BJ (cell line): Measurements from ENCODE around the gene DLK2. TPM values are rescaled to one million over a fixed set of nuclear protein-coding genes. Genes with fewer than 3 reads are reported as not detected.

Experiments
- CTCF ChIA-PET: fragments of 350-600 bp; formaldehyde crosslinking; extraction: SDS; loops from one replicate; lab custom pipeline; 2021; ENCODE audit warnings: antibody characterized with exemption, inconsistent platforms; lab: Yijun Ruan, JAX
- POLR2A ChIA-PET: fragments of 300-600 bp; sonication (Branson Sonifier 250); formaldehyde crosslinking; extraction: SDS; loops from one replicate; lab custom pipeline; 2021; ENCODE audit warnings: antibody characterized with exemption; lab: Charles Lee
- DNase-seq: peaks from one replicate; pipeline ENCODE4 v3.0.0-alpha.2; 2011; ENCODE audit warnings: low read depth
- H3K27me3 ChIP-seq: 2 replicates; pipeline ENCODE4 v1.6.0; 2011; ENCODE audit warnings: low read length; ENCODE audit not compliant: control insufficient read depth, insufficient read depth
- H3K36me3 ChIP-seq: 2 replicates; pipeline ENCODE4 v1.5.1; 2011; ENCODE audit warnings: low read length; ENCODE audit not compliant: control insufficient read depth, insufficient read depth
- H3K4me3 ChIP-seq: 2 replicates; pipeline ENCODE4 v1.5.1; 2011; ENCODE audit warnings: low read depth, mild to moderate bottlenecking, control low read depth, low read length
- polyA plus RNA-seq: library from polyadenylated mRNA; depleted of rRNA; stranded (reverse); fragments of >200 nt; gene quantifications from 2 replicates; pipeline ENCODE4 v1.2.3, GENCODE V29; 2011
- TF ChIP-seq, protein P1 (sequence below): IDR thresholded peaks from 2 replicates; pipeline ENCODE4 v1.5.1; 2011; ENCODE audit warnings: low read depth, mild to moderate bottlenecking, control low read depth, inconsistent platforms, low read length, moderate library complexity; ENCODE audit not compliant: insufficient read depth

Gene DLK2
- polyA plus RNA-seq, 1 experiment: 4.8 TPM

- DNase-seq: no peak
- ChIA-PET POLR2A (interaction anchor here (0.6 to 0.7 kb wide), 3 partner anchors 15 to 469 kb away, joined by 3 to 13 read pairs (median 4); no protein-coding TSS in a partner anchor), CTCF (interaction anchor here (0.6 to 2.0 kb wide), 7 partner anchors 16 to 297 kb away, joined by 3 to 6 read pairs (median 4); partner anchors contain the start of gene ZNF318)
- peak within 1 kb of the TSS; percentile 66 for H3K4me3 ChIP-seq
- H3K36me3 ChIP-seq: no peaks in the 10 kb centered on the region; the same call in 1 of the 2 replicates
- H3K27me3 ChIP-seq: no peaks in the 10 kb centered on the region
- TF ChIP-seq, protein P1, sequence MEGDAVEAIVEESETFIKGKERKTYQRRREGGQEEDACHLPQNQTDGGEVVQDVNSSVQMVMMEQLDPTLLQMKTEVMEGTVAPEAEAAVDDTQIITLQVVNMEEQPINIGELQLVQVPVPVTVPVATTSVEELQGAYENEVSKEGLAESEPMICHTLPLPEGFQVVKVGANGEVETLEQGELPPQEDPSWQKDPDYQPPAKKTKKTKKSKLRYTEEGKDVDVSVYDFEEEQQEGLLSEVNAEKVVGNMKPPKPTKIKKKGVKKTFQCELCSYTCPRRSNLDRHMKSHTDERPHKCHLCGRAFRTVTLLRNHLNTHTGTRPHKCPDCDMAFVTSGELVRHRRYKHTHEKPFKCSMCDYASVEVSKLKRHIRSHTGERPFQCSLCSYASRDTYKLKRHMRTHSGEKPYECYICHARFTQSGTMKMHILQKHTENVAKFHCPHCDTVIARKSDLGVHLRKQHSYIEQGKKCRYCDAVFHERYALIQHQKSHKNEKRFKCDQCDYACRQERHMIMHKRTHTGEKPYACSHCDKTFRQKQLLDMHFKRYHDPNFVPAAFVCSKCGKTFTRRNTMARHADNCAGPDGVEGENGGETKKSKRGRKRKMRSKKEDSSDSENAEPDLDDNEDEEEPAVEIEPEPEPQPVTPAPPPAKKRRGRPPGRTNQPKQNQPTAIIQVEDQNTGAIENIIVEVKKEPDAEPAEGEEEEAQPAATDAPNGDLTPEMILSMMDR: no peak
Measured at GRCh38 chr6:43477235-43478007, 22.1 kb upstream of the DLK2 start, which contains the start of gene TJAP1. TSS of gene TJAP1 (plus strand) at chr6:43477570. CDS start at chr6:43499002, 21,432 bp downstream.

GRCh38 chr6:43476746-43477145 is 21.4 kb upstream of the DLK2 start:
- DNase-seq: no peak
- TF ChIP-seq, protein P1: no peak
- Histone ChIP-seq H3K27me3 (no peaks in the 10 kb centered on the region), H3K36me3 (no peaks in the 10 kb centered on the region; the same call in 1 of the 2 replicates), H3K4me3 (peak overlapping the region; percentile 66; the same call in 1 of the 2 replicates)
- CTCF ChIA-PET: interaction anchor here (0.6 to 2.0 kb wide), 5 partner anchors 17 to 298 kb away, joined by 3 to 5 read pairs (median 4); partner anchors contain the start of gene ZNF318
- POLR2A ChIA-PET: interaction anchor here (0.6 to 0.7 kb wide), 2 partner anchors 30 to 468 kb away, joined by 3 to 13 read pairs; no protein-coding TSS in a partner anchor

- H3K36me3 ChIP-seq: no peaks in the 10 kb centered on the region
- POLR2A ChIA-PET: no interaction called here
- H3K4me3 ChIP-seq: no peak overlapping the region
- TF ChIP-seq, protein P1: no peak
- CTCF ChIA-PET: interaction anchor here (1.1 kb wide), 1 partner anchor 10 kb away, joined by 3 read pairs; no protein-coding TSS in a partner anchor
- no peak for DNase-seq
- H3K27me3 ChIP-seq: no peaks in the 10 kb centered on the region
Measured at GRCh38 chr6:43475516-43475915, 20.2 kb upstream of the DLK2 start.

GRCh38 chr6:43472515-43472914 is 17.2 kb upstream of the DLK2 start:
- Histone ChIP-seq H3K4me3 (no peak overlapping the region), H3K27me3 (no peaks in the 10 kb centered on the region), H3K36me3 (no peaks in the 10 kb centered on the region)
- DNase-seq: no peak
- POLR2A ChIA-PET: no interaction called here
- CTCF ChIA-PET: interaction anchor here (1.0 to 1.9 kb wide), 4 partner anchors 12 to 34 kb away, joined by 3 to 5 read pairs (median 4); no protein-coding TSS in a partner anchor
- TF ChIP-seq, protein P1: no peak

DNA sequence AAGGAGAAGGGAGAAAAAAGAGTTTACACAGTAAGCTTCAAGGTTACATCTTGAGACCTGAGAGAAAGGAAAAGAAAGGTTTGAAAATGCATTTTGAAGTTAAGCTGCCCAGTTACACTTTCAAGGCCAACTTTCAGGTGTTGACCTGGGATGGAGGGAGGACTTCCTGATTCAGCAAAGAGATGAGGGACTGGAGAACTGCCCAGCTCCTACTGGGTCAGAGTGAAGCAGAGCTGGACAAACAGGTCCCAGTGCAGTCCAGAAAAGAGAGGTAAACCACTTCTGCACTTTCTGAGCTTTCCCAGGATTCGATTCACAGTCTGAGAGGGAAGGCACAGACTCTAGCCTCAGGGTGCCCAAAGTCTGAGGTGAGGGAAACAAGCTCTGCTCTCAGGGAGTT is 16.1 kb upstream of the DLK2 start:
- DNase-seq: no peak
- Histone ChIP-seq H3K4me3 (no peak overlapping the region), H3K36me3 (no peaks in the 10 kb centered on the region), H3K27me3 (no peaks in the 10 kb centered on the region)
- ChIA-PET CTCF (interaction anchor here (1.0 kb wide), 1 partner anchor 11 kb away, joined by 4 read pairs; no protein-coding TSS in a partner anchor), POLR2A (no interaction called here)
- TF ChIP-seq, protein P1: no peak
